ENCODE data around the gene MYOD1.

DNA sequence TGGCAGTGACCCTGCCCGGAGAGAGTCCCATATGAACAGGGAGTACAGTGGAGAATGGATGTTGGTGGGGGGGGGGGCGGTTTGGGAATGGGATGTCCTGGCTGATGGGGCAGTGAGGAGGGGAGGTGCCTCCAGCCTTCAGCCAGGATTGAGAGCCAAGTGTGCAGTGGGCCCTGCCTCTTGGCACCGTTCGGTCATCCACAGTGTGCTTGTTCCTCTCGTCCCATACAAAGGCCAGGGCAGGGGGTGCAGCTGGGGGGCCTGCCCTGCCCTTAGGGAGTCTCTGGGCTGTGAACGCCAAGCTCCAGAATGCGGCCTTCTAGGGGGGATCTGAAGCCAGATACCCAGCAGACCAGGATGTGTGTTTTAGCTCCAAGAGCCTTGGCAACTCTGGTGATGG lies 49.2 kb downstream of the MYOD1 start:
- no peak for TF ChIP-seq POLR2AphosphoS5 (IDR thresholded peaks at IDR 0.05; ENCODE audit: low read depth, low read length)
- no peak for TF ChIP-seq TAF1 (IDR thresholded peaks at IDR 0.05; ENCODE audit: borderline replicate concordance, insufficient read depth, low read length)
- no peak for TF ChIP-seq REST (IDR thresholded peaks at IDR 0.05; ENCODE audit: insufficient read depth in 1 of 2, low read depth in 2 of 2, low read length in 2 of 2)

Measured in PFSK-1 (cell line).